Heart left ventricle (tissue), 16 donors: ENCODE results near the gene NELFB. TPM values are rescaled to one million over a fixed set of nuclear protein-coding genes. Genes with fewer than 3 reads are reported as not detected.
A peak's percentile ranks its signal among the peaks of the same experiment; 100 is the strongest.

Source experiments
- ATAC-seq, 4 donors: fragments of 200-7000 bp; cut with Tn5 transposase; one replicate each; pipeline ENCODE4 v1.9.1; 2020 to 2022; ENCODE audit warnings: moderate library complexity in 4 of 4, mild to moderate bottlenecking in 3 of 4, moderate number of reproducible peaks in 1 of 4
- DNase-seq, 5 donors: peaks; one replicate each; pipeline ENCODE4 v3.0.0-alpha.2; 2020
- H3K27ac ChIP-seq, 12 donors: fragments of 200-600 bp; sonication (generic) in 4 of 12; one replicate each; pipeline versions ENCODE4 v1.5.0 to v1.8.0; 2016 to 2022; ENCODE audit warnings: mild to moderate bottlenecking in 2 of 12
- H3K27me3 ChIP-seq, 9 donors: fragments of 200-600 bp; sonication (generic) in 2 of 9; one replicate each; pipeline versions ENCODE4 v1.5.1 to v1.8.0; 2016 to 2022; ENCODE audit warnings: mild to moderate bottlenecking in 3 of 9
- H3K36me3 ChIP-seq, 9 donors: fragments of 200-600 bp; sonication (generic) in 2 of 9; one replicate each; pipeline versions ENCODE4 v1.5.0 to v1.8.0; 2018 to 2022; ENCODE audit warnings: mild to moderate bottlenecking in 2 of 9
- H3K4me1 ChIP-seq, 12 donors: fragments of 200-600 bp; sonication (generic) in 4 of 12; one replicate each; pipeline versions ENCODE4 v1.5.0 to v1.8.0; 2016 to 2022; ENCODE audit warnings: mild to moderate bottlenecking in 3 of 12
- H3K4me3 ChIP-seq, 12 donors: fragments of 200-600 bp; sonication (generic) in 4 of 12; one replicate each; pipeline versions ENCODE4 v1.5.0 to v1.8.0; 2017 to 2022; ENCODE audit warnings: mild to moderate bottlenecking in 9 of 12, moderate library complexity in 4 of 12
- H3K9me3 ChIP-seq, 12 donors: fragments of 200-600 bp; sonication (generic) in 4 of 12; one replicate each; pipeline versions ENCODE4 v1.5.0 to v1.8.0; 2016 to 2022; ENCODE audit warnings: mild to moderate bottlenecking in 1 of 12
- CTCF ChIP-seq, 12 donors: fragments of 200-600 bp; sonication (generic) in 4 of 12; IDR thresholded peaks; one replicate each; pipeline versions ENCODE4 v1.5.0 to v1.8.0; 2018 to 2022; ENCODE audit warnings: antibody characterized with exemption in 12 of 12, mild to moderate bottlenecking in 5 of 12
- POLR2A ChIP-seq, 2 donors: fragments of 450-650 bp; IDR thresholded peaks; one replicate each; pipeline ENCODE4 v1.6.1; 2017; ENCODE audit warnings: antibody characterized with exemption in 2 of 2, mild to moderate bottlenecking in 2 of 2, moderate library complexity in 2 of 2
- WGBS, 4 donors: extraction: QIAGEN DNeasy Blood & Tissue Kit in 2 of 4; methylation state at CpG; one replicate each; pipeline versions ENCODE4 v1.1.5 to v1.1.7; 2013 to 2018; 5-methylcytosine and 5-hydroxymethylcytosine counted together
- intact Hi-C, 10 donors: fragments of 100-400 bp; cut with DNase I; formaldehyde crosslinking; loops; one replicate each; pipeline versions ENCODE4 v1.11.1 to v1.14.2; 2022
- polyA plus RNA-seq, 2 donors: library from polyadenylated mRNA; stranded (reverse); fragments of 200-250 nt; gene quantifications; one replicate each; pipeline ENCODE4 v1.2.3, GENCODE V29; 2013
- total RNA-seq, 9 donors: library from RNA; depleted of rRNA in 2 of 9; stranded (reverse); fragments of >200 nt in 2 of 9; fragmentation: NEBNext Ultra II Directional in 3 of 9; extraction: Animal tissue kit (Norgen Biotek cat#: 25700) in 3 of 9; gene quantifications; one replicate each; pipeline versions ENCODE4 v1.1.0 to v1.2.4, GENCODE V29; 2016 to 2023
- donor health status: ischemic (EF 13 %, LVEDD 7.1; RV severe dilation, severe dysfunction).
- donor health status: healthy with polysubstance abuse.
- donor health status: DM: no; HTN: yes; CAD: no.
- donor health status: DM: no; HTN: no; CAD: no.
- donor health status: ischemic (EF 25% LVEDD 6.9; RV normal size, moderate dysfunction).
- donor health status: ischemic (EF 25% LVEDD 5.7; RV mildly dilated, moderate dysfunction).
- donor health status: healthy.
- donor health status: DM: yes; HTN: yes; CAD: no.
- donor health status: ischemic (EF 35%, LVEDD 5.7; RV mildly dilated, moderate dysfunction).
- donor health status: nonischemic (EF 11% LVEDD 7.7; RV severe dilation, severe dysfunction).
- donor health status: DM: yes; HTN: yes; CAD: no.
- donor health status: PGD.
- donor health status: ischemic (EF 29% LVEDD 5.4; RV normal size, mild dysfunction).
- donor health status: nonischemic (EF 23%, LVEDD 6.1; RV moderate dilation, normal function).

The NELFB gene
- total and polyA plus RNA-seq, 11 donors: 31.4 to 77.8 (median 38.1) TPM

- Histone ChIP-seq H3K27me3 (peaks cover 0 to 67% (median 18%) of the 10 kb centered on the region in 9 donors), H3K27ac (peak overlapping the region in 11 of 12 donors; percentile 56 to 98 (median 88)), H3K4me3 (peak overlapping the region; percentile 4 to 94 (median 68)), H3K4me1 (peaks cover 0 to 88% (median 42%) of the 10 kb centered on the region in 12 donors), H3K9me3 (peaks cover 0 to 3% (median 0%) of the 10 kb centered on the region in 12 donors), H3K36me3 (peaks cover 0 to 8% (median 0%) of the 10 kb centered on the region in 9 donors)
- TF ChIP-seq CTCF (IDR thresholded peaks at IDR 0.05): no peak
- no peak for TF ChIP-seq POLR2A (IDR thresholded peaks at IDR 0.05)
- WGBS, 4 donors: 43 to 61% (median 56%) methylated on average over 10 of the region's 10 CpGs
- peak in 2 of 5 donors; percentile 9 to 17 for DNase-seq
- ATAC-seq: no peak
- intact Hi-C loops: loop anchor here in 6 of 10 donors (5.0 to 10.0 kb wide), 3 partner anchors 108 to 228 kb away; no protein-coding TSS in a partner anchor
Observed at GRCh38 chr9:137299203-137299565, 44.1 kb downstream of the NELFB start.

- H3K4me3 ChIP-seq: peak overlapping the region; percentile 42 to 94 (median 68)
- no peak for TF ChIP-seq CTCF (IDR thresholded peaks at IDR 0.05)
- no peak for TF ChIP-seq POLR2A (IDR thresholded peaks at IDR 0.05)
- ATAC-seq (peak in 1 of 4 donors; percentile 17), DNase-seq (peak in 4 of 5 donors; percentile 37 to 68 (median 52))
- H3K27me3 ChIP-seq: peaks cover 0 to 66% (median 15%) of the 10 kb centered on the region in 9 donors
- WGBS, 4 donors: 29 to 38% (median 37%) methylated on average over 16 of the region's 16 CpGs
- intact Hi-C loops: loop anchor here in 6 of 10 donors (5.0 to 10.0 kb wide), 4 partner anchors 107 to 227 kb away; partner anchors contain the start of genes EXD3 (in 1 of the 6) and NOXA1 (in 1 of the 6)
- peaks cover 0 to 8% (median 0%) of the 10 kb centered on the region in 9 donors for H3K36me3 ChIP-seq
- peak overlapping the region; percentile 31 to 98 (median 86) for H3K27ac ChIP-seq
- peaks cover 0 to 91% (median 46%) of the 10 kb centered on the region in 12 donors for H3K4me1 ChIP-seq
- H3K9me3 ChIP-seq: no peaks in the 10 kb centered on the region
Observed at GRCh38 chr9:137299938-137300337, 44.8 kb downstream of the NELFB start.

GRCh38 chr9:137300567-137301080, 45.5 kb downstream of the NELFB start:
- Histone ChIP-seq H3K4me1 (peaks cover 0 to 91% (median 48%) of the 10 kb centered on the region in 12 donors), H3K9me3 (no peaks in the 10 kb centered on the region), H3K27me3 (peaks cover 0 to 63% (median 15%) of the 10 kb centered on the region in 9 donors), H3K27ac (peak overlapping the region; percentile 31 to 98 (median 86)), H3K4me3 (peak overlapping the region; percentile 42 to 94 (median 68)), H3K36me3 (peaks cover 0 to 8% (median 0%) of the 10 kb centered on the region in 9 donors)
- ATAC-seq (no peak), DNase-seq (peak in 3 of 5 donors; percentile 16 to 25 (median 24))
- intact Hi-C loops: loop anchor here in 1 of 10 donors (5.0 kb wide), 1 partner anchor 122 kb away; the partner anchor contains the start of genes EXD3 and NOXA1
- TF ChIP-seq POLR2A (IDR thresholded peaks at IDR 0.05) (no peak), CTCF (IDR thresholded peaks at IDR 0.05) (no peak)
- 4 to 11% (median 6%) methylated on average over 25 of the region's 25 CpGs for WGBS, 4 donors
